T-helper 22 cell (primary cell): ENCODE data around the gene CAMK2A.

Experiments used
- DNase-seq: peaks from one replicate; pipeline ENCODE4 v3.0.0-alpha.2; 2020; ENCODE audit warnings: low read depth

The CAMK2A gene

GRCh38 chr5:150289551-150290390 lies at the start of gene CAMK2A:
TSS of gene CAMK2A (minus strand) at chr5:150289773. CDS start at chr5:150289625, 148 bp downstream.
- DNase-seq, result no peak

GRCh38 chr5:150339165-150339564 lies 49.6 kb upstream of the CAMK2A start:
- no peak for DNase-seq

- no peak for DNase-seq
Measured at GRCh38 chr5:150338546-150338945, 49.0 kb upstream of the CAMK2A start.

GRCh38 chr5:150335778-150336177 lies 46.2 kb upstream of the CAMK2A start:
- DNase-seq, result no peak

- no peak for DNase-seq
Measured at GRCh38 chr5:150333400-150333799, 43.8 kb upstream of the CAMK2A start.

- no peak for DNase-seq
Measured at GRCh38 chr5:150329881-150330876, 40.6 kb upstream of the CAMK2A start.

- DNase-seq, result no peak
Measured at GRCh38 chr5:150329038-150329437, 39.5 kb upstream of the CAMK2A start.

GRCh38 chr5:150328515-150328914 lies 38.9 kb upstream of the CAMK2A start:
- DNase-seq, result no peak

GRCh38 chr5:150327139-150327538 lies 37.6 kb upstream of the CAMK2A start:
- DNase-seq, result no peak

- no peak for DNase-seq
Measured at GRCh38 chr5:150326707-150327106, 37.1 kb upstream of the CAMK2A start.

- no peak for DNase-seq
Measured at GRCh38 chr5:150325426-150325825, 35.9 kb upstream of the CAMK2A start.

GRCh38 chr5:150323819-150324218 lies 34.2 kb upstream of the CAMK2A start:
- DNase-seq, result no peak

GRCh38 chr5:150323092-150323491 lies 33.5 kb upstream of the CAMK2A start:
- DNase-seq, result no peak

GRCh38 chr5:150322202-150322601 lies 32.6 kb upstream of the CAMK2A start:
- DNase-seq, result no peak

GRCh38 chr5:150321784-150322183 lies 32.2 kb upstream of the CAMK2A start:
- no peak for DNase-seq

- no peak for DNase-seq
Measured at GRCh38 chr5:150321211-150321610, 31.6 kb upstream of the CAMK2A start.

- no peak for DNase-seq
Measured at GRCh38 chr5:150320044-150320613, 30.6 kb upstream of the CAMK2A start.

- DNase-seq, result no peak
Measured at GRCh38 chr5:150319484-150319790, 29.9 kb upstream of the CAMK2A start.

- DNase-seq, result no peak
Measured at GRCh38 chr5:150318613-150319483, 29.3 kb upstream of the CAMK2A start.

- DNase-seq, result no peak
Measured at GRCh38 chr5:150317048-150318003, 27.8 kb upstream of the CAMK2A start.
